H1 (cell line): ENCODE measurements around the gene CSNK1G3. TPM values are rescaled to one million over a fixed set of nuclear protein-coding genes. Genes with fewer than 3 reads are reported as not detected.

ENCODE experiments used
- CTBP2 ChIP-seq: IDR thresholded peaks from 2 replicates; pipeline ENCODE4 v1.7.0; 2011; ENCODE audit warnings: borderline replicate concordance, mild to moderate bottlenecking, moderate library complexity, mixed read lengths, low read length; ENCODE audit not compliant: insufficient read depth, insufficient read length
- FOSL1 ChIP-seq: IDR thresholded peaks from 2 replicates; pipeline ENCODE4 v1.6.1; 2011; ENCODE audit warnings: mild to moderate bottlenecking, low read depth, low read length, moderate library complexity; ENCODE audit not compliant: insufficient read depth
- TBP ChIP-seq: IDR thresholded peaks from 2 replicates; pipeline ENCODE4 v1.6.1; 2011; ENCODE audit warnings: low read depth, low read length, improper control_type of control experiment
- polyA plus RNA-seq, 7 experiments: library from polyadenylated mRNA; depleted of rRNA in 3 of 7; stranded (reverse) in 5 of 7; unstranded in 2 of 7; fragments of >200 nt in 5 of 7; fragments of 200-250 nt in 2 of 7; gene quantifications; 1 replicate in 5 of 7; 2 replicates in 1 of 7; 4 replicates in 1 of 7; pipeline versions ENCODE4 v1.2.1 to v1.2.3, GENCODE V29; 2011 to 2013; ENCODE audit warnings: missing spikeins in 2 of 7, mixed read lengths in 2 of 7
- total RNA-seq: library from RNA; stranded (reverse); fragmentation: NEBNext Ultra II Directional; extraction: Animal tissue kit (Norgen Biotek cat#: 25700); gene quantifications from 2 replicates; pipeline ENCODE4 v1.2.1, GENCODE V29; 2021
- TF ChIP-seq, protein P1 (sequence below): fragments of 300-600 bp; sonication (generic); IDR thresholded peaks from 2 replicates; pipeline ENCODE4 v1.7.1; 2012; ENCODE audit warnings: low read length, moderate library complexity, mild to moderate bottlenecking, inconsistent platforms; ENCODE audit not compliant: insufficient replicate concordance

Gene CSNK1G3
- total and polyA plus RNA-seq, 2 of the 8 experiments (the other 6 are each of a cell fraction or from before 2014, with no cell fraction given), result 10.6 to 58.9 TPM

DNA sequence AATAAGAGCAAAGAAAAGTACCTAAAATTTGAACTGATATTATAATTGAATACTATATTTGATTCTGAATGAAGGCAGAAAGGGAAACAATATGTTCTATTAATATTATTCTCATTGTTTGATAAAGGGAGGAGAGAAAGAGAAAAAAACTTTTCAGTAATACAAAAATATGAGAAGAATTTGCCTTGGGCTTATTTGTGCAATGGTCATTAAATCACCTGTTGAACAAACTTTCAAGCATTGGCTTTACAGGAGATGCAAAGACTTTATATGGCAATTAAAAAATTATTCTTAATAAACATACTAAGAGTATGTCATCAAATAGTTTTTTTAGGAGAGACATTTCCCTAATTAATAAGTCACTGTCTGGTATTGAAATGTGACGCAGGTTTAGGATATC, 85.0 kb downstream of the CSNK1G3 start (continued):
- TF ChIP-seq, protein P1, sequence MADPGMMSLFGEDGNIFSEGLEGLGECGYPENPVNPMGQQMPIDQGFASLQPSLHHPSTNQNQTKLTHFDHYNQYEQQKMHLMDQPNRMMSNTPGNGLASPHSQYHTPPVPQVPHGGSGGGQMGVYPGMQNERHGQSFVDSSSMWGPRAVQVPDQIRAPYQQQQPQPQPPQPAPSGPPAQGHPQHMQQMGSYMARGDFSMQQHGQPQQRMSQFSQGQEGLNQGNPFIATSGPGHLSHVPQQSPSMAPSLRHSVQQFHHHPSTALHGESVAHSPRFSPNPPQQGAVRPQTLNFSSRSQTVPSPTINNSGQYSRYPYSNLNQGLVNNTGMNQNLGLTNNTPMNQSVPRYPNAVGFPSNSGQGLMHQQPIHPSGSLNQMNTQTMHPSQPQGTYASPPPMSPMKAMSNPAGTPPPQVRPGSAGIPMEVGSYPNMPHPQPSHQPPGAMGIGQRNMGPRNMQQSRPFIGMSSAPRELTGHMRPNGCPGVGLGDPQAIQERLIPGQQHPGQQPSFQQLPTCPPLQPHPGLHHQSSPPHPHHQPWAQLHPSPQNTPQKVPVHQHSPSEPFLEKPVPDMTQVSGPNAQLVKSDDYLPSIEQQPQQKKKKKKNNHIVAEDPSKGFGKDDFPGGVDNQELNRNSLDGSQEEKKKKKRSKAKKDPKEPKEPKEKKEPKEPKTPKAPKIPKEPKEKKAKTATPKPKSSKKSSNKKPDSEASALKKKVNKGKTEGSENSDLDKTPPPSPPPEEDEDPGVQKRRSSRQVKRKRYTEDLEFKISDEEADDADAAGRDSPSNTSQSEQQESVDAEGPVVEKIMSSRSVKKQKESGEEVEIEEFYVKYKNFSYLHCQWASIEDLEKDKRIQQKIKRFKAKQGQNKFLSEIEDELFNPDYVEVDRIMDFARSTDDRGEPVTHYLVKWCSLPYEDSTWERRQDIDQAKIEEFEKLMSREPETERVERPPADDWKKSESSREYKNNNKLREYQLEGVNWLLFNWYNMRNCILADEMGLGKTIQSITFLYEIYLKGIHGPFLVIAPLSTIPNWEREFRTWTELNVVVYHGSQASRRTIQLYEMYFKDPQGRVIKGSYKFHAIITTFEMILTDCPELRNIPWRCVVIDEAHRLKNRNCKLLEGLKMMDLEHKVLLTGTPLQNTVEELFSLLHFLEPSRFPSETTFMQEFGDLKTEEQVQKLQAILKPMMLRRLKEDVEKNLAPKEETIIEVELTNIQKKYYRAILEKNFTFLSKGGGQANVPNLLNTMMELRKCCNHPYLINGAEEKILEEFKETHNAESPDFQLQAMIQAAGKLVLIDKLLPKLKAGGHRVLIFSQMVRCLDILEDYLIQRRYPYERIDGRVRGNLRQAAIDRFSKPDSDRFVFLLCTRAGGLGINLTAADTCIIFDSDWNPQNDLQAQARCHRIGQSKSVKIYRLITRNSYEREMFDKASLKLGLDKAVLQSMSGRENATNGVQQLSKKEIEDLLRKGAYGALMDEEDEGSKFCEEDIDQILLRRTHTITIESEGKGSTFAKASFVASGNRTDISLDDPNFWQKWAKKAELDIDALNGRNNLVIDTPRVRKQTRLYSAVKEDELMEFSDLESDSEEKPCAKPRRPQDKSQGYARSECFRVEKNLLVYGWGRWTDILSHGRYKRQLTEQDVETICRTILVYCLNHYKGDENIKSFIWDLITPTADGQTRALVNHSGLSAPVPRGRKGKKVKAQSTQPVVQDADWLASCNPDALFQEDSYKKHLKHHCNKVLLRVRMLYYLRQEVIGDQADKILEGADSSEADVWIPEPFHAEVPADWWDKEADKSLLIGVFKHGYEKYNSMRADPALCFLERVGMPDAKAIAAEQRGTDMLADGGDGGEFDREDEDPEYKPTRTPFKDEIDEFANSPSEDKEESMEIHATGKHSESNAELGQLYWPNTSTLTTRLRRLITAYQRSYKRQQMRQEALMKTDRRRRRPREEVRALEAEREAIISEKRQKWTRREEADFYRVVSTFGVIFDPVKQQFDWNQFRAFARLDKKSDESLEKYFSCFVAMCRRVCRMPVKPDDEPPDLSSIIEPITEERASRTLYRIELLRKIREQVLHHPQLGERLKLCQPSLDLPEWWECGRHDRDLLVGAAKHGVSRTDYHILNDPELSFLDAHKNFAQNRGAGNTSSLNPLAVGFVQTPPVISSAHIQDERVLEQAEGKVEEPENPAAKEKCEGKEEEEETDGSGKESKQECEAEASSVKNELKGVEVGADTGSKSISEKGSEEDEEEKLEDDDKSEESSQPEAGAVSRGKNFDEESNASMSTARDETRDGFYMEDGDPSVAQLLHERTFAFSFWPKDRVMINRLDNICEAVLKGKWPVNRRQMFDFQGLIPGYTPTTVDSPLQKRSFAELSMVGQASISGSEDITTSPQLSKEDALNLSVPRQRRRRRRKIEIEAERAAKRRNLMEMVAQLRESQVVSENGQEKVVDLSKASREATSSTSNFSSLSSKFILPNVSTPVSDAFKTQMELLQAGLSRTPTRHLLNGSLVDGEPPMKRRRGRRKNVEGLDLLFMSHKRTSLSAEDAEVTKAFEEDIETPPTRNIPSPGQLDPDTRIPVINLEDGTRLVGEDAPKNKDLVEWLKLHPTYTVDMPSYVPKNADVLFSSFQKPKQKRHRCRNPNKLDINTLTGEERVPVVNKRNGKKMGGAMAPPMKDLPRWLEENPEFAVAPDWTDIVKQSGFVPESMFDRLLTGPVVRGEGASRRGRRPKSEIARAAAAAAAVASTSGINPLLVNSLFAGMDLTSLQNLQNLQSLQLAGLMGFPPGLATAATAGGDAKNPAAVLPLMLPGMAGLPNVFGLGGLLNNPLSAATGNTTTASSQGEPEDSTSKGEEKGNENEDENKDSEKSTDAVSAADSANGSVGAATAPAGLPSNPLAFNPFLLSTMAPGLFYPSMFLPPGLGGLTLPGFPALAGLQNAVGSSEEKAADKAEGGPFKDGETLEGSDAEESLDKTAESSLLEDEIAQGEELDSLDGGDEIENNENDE, result no peak
- TF ChIP-seq CTBP2 (no peak), TBP (no peak), FOSL1 (no peak)
- TF ChIP-seq, all 59 proteins: peak for 0
